ENCODE measurements around the gene EFNA5.
A peak's percentile ranks its signal among the peaks of the same experiment; 100 is the strongest.

EFNA5 gene

DNA sequence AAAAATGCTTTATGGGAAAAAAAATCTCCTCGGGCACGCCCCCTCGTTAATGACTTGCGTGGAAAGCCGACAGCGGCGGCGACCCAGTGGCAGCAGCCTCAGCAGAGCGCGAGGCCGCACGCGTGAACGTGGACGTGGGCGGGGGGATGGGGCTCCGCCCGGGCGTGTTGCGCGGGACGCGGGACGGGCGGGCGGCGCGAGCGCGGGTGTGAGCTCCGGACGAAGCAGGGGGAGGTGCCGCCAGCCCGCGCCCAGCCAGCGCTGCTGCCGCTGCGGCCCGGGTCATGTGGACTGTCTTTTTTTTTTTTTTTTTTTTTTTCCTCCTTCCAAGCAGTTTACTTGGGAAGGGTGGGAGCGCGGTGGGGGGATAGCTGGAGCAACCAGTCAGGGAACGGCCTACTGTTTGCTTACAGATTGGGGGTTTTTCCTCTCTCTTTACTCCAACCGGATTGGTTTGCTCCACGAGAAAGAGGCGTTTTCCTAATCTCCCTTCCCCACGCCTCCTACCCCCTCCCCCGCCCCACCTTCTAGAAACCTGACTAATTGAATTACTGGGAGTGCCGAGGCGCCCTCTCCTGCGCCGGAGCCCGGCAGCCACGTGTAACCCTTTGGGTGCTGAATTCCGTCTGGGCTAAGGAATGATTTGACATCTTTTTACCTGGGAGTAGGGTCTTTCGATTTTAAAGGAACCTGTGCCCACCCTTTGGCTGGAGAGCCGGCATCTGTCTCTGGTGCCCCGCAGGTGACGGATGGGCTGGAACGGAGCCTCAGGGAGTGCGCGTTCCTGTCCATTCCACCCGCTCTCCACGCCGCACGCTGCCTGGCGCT is 1.7 kb upstream of the EFNA5 start (continued):
- TF ChIP-seq, protein P1, sequence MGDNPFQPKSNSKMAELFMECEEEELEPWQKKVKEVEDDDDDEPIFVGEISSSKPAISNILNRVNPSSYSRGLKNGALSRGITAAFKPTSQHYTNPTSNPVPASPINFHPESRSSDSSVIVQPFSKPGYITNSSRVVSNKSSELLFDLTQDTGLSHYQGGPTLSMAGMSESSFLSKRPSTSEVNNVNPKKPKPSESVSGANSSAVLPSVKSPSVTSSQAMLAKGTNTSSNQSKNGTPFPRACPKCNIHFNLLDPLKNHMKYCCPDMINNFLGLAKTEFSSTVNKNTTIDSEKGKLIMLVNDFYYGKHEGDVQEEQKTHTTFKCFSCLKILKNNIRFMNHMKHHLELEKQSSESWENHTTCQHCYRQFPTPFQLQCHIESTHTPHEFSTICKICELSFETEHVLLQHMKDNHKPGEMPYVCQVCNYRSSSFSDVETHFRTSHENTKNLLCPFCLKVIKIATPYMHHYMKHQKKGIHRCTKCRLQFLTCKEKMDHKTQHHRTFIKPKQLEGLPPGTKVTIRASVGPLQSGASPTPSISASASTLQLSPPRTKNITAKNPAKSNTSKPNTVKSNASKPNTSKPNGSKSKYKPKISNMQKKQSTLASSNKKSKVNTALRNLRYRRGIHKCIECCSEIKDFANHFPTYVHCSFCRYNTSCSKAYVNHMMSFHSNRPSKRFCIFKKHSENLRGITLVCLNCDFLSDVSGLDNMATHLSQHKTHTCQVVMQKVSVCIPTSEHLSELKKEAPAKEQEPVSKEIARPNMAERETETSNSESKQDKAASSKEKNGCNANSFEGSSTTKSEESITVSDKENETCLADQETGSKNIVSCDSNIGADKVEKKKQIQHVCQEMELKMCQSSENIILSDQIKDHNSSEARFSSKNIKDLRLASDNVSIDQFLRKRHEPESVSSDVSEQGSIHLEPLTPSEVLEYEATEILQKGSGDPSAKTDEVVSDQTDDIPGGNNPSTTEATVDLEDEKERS (tag by site-specific recombination; IDR thresholded peaks at IDR 0.05): no peak
- TF ChIP-seq, protein P2, sequence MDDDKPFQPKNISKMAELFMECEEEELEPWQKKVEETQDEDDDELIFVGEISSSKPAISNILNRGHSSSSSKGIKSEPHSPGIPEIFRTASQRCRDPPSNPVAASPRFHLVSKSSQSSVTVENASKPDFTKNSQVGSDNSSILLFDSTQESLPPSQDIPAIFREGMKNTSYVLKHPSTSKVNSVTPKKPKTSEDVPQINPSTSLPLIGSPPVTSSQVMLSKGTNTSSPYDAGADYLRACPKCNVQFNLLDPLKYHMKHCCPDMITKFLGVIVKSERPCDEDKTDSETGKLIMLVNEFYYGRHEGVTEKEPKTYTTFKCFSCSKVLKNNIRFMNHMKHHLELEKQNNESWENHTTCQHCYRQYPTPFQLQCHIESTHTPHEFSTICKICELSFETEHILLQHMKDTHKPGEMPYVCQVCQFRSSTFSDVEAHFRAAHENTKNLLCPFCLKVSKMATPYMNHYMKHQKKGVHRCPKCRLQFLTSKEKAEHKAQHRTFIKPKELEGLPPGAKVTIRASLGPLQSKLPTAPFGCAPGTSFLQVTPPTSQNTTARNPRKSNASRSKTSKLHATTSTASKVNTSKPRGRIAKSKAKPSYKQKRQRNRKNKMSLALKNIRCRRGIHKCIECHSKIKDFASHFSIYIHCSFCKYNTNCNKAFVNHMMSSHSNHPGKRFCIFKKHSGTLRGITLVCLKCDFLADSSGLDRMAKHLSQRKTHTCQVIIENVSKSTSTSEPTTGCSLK (tag by site-specific recombination; IDR thresholded peaks at IDR 0.05): no peak
- TF ChIP-seq ZNF114 (tag by site-specific recombination; IDR thresholded peaks at IDR 0.05) (no peak), GFI1B (tag by site-specific recombination; IDR thresholded peaks at IDR 0.05) (0 out of 2 replicates have a peak, but pooled peaks have one; percentile 1), ZNF416 (tag by site-specific recombination; IDR thresholded peaks at IDR 0.05) (no peak), ZNF621 (tag by site-specific recombination; IDR thresholded peaks at IDR 0.05) (no peak), ZNF391 (tag by site-specific recombination; IDR thresholded peaks at IDR 0.05; ENCODE audit: borderline replicate concordance, low read depth) (no peak), ZBTB20 (tag by site-specific recombination; IDR thresholded peaks at IDR 0.05) (peak; percentile 56), TRIM28 (IDR thresholded peaks at IDR 0.05; ENCODE audit: borderline replicate concordance, low read length) (no peak), ZSCAN30 (tag by site-specific recombination; IDR thresholded peaks at IDR 0.05) (peak; percentile 84), ZNF23 (tag by site-specific recombination; IDR thresholded peaks at IDR 0.05; ENCODE audit: borderline replicate concordance) (no peak), ZNF426 (tag by site-specific recombination; IDR thresholded peaks at IDR 0.05) (no peak), ZSCAN16 (tag by site-specific recombination; IDR thresholded peaks at IDR 0.05) (no peak), ZNF571 (tag by site-specific recombination; IDR thresholded peaks at IDR 0.05) (no peak), EGR2 (tag by site-specific recombination; IDR thresholded peaks at IDR 0.05; ENCODE audit: low read depth) (peak; percentile 71; the same call in 1 of the 2 replicates), ZFP69B (tag by site-specific recombination; IDR thresholded peaks at IDR 0.05) (no peak; the same call in 1 of the 2 replicates), MEIS1 (CRISPR knock-in tag; IDR thresholded peaks at IDR 0.05; ENCODE audit: borderline replicate concordance) (no peak), ZNF473 (tag by site-specific recombination; IDR thresholded peaks at IDR 0.05) (no peak), ZNF501 (tag by site-specific recombination; IDR thresholded peaks at IDR 0.05) (0 out of 2 replicates have a peak, but pooled peaks have one; percentile 19), ZNF707 (tag by site-specific recombination; IDR thresholded peaks at IDR 0.05) (no peak), ZNF600 (tag by site-specific recombination; IDR thresholded peaks at IDR 0.05) (peak; percentile 86), ZNF701 (tag by site-specific recombination; IDR thresholded peaks at IDR 0.05) (no peak)
- TF ChIP-seq, protein P3, sequence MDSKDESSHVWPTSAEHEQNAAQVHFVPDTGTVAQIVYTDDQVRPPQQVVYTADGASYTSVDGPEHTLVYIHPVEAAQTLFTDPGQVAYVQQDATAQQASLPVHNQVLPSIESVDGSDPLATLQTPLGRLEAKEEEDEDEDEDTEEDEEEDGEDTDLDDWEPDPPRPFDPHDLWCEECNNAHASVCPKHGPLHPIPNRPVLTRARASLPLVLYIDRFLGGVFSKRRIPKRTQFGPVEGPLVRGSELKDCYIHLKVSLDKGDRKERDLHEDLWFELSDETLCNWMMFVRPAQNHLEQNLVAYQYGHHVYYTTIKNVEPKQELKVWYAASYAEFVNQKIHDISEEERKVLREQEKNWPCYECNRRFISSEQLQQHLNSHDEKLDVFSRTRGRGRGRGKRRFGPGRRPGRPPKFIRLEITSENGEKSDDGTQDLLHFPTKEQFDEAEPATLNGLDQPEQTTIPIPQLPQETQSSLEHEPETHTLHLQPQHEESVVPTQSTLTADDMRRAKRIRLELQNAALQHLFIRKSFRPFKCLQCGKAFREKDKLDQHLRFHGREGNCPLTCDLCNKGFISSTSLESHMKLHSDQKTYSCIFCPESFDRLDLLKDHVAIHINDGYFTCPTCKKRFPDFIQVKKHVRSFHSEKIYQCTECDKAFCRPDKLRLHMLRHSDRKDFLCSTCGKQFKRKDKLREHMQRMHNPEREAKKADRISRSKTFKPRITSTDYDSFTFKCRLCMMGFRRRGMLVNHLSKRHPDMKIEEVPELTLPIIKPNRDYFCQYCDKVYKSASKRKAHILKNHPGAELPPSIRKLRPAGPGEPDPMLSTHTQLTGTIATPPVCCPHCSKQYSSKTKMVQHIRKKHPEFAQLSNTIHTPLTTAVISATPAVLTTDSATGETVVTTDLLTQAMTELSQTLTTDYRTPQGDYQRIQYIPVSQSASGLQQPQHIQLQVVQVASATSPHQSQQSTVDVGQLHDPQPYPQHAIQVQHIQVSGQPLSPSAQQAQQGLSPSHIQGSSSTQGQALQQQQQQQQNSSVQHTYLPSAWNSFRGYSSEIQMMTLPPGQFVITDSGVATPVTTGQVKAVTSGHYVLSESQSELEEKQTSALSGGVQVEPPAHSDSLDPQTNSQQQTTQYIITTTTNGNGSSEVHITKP (tag by site-specific recombination; IDR thresholded peaks at IDR 0.05): peak; percentile 86
- TF ChIP-seq, protein P4, sequence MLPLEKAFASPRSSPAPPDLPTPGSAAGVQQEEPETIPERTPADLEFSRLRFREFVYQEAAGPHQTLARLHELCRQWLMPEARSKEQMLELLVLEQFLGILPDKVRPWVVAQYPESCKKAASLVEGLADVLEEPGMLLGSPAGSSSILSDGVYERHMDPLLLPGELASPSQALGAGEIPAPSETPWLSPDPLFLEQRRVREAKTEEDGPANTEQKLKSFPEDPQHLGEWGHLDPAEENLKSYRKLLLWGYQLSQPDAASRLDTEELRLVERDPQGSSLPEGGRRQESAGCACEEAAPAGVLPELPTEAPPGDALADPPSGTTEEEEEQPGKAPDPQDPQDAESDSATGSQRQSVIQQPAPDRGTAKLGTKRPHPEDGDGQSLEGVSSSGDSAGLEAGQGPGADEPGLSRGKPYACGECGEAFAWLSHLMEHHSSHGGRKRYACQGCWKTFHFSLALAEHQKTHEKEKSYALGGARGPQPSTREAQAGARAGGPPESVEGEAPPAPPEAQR (tag by site-specific recombination; IDR thresholded peaks at IDR 0.05): no peak
- TF ChIP-seq, protein P5, sequence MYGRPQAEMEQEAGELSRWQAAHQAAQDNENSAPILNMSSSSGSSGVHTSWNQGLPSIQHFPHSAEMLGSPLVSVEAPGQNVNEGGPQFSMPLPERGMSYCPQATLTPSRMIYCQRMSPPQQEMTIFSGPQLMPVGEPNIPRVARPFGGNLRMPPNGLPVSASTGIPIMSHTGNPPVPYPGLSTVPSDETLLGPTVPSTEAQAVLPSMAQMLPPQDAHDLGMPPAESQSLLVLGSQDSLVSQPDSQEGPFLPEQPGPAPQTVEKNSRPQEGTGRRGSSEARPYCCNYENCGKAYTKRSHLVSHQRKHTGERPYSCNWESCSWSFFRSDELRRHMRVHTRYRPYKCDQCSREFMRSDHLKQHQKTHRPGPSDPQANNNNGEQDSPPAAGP (tag by site-specific recombination; IDR thresholded peaks at IDR 0.05): no peak

Measured in HEK293 (cell line).